Body of pancreas (tissue), 4 donors: Measurements from ENCODE around the gene PTTG1IP. TPM values are rescaled to one million over a fixed set of nuclear protein-coding genes. Genes with fewer than 3 reads are reported as not detected.

Experiments
- ATAC-seq: fragments of 150-250 bp; one replicate; pipeline ENCODE4 v1.9.1; 2016
- DNase-seq, 4 donors: peaks; one replicate each; pipeline ENCODE4 v3.0.0-alpha.2; 2019
- H3K27ac ChIP-seq, 4 donors: fragments of 200-600 bp; sonication (generic); 1 replicate in 3 of 4; 2 replicates in 1 of 4; pipeline versions ENCODE4 v1.5.1 to v1.6.1; 2016 to 2019; ENCODE audit warnings: mild to moderate bottlenecking in 1 of 4, mixed read lengths in 1 of 4, moderate library complexity in 1 of 4
- H3K27me3 ChIP-seq, 2 donors: fragments of 200-600 bp; sonication (generic); one replicate each; pipeline ENCODE4 v1.6.0; 2016; ENCODE audit warnings: mild to moderate bottlenecking in 1 of 2
- H3K36me3 ChIP-seq, 2 donors: fragments of 200-600 bp; sonication (generic); replicated peaks in 1 of 2; 2 replicates each; pipeline ENCODE4 v1.5.1; 2016; ENCODE audit warnings: low read depth in 2 of 2; ENCODE audit not compliant: insufficient read depth in 1 of 2
- H3K4me1 ChIP-seq: fragments of 200-600 bp; sonication (generic); one replicate; pipeline ENCODE4 v1.6.0; 2016
- H3K4me3 ChIP-seq, 2 donors: fragments of 200-600 bp; sonication (generic); 1 replicate in 1 of 2; 2 replicates in 1 of 2; pipeline ENCODE4 v1.5.1; 2016 to 2019
- H3K9me3 ChIP-seq, 3 donors: fragments of 200-600 bp; sonication (generic); 1 replicate in 2 of 3; 2 replicates in 1 of 3; pipeline ENCODE4 v1.5.1; 2016
- POLR2A ChIP-seq, 3 donors: fragments of 450-650 bp; IDR thresholded peaks; one replicate each; pipeline ENCODE4 v1.6.1; 2016; ENCODE audit warnings: antibody characterized with exemption in 3 of 3, mild to moderate bottlenecking in 2 of 3
- WGBS, 2 donors: methylation state at CpG; one replicate each; pipeline ENCODE4 v1.1.5; 2017; 5-methylcytosine and 5-hydroxymethylcytosine counted together
- intact Hi-C: fragments of 100-400 bp; cut with DNase I; formaldehyde crosslinking; loops from one replicate; pipeline ENCODE4 v1.15.1; 2023
- total RNA-seq, 2 donors: library from RNA; depleted of rRNA; stranded (reverse); fragments of >200 nt; gene quantifications; one replicate each; pipeline ENCODE4 v1.1.0, GENCODE V29; 2016
- TF ChIP-seq, protein P1 (sequence below), 7 experiments: fragments of 450-650 bp in 4 of 7; fragments of 200-600 bp in 3 of 7; sonication (generic) in 3 of 7; IDR thresholded peaks; one replicate each; pipeline ENCODE4 v1.5.1; 2016 to 2019; ENCODE audit warnings: antibody characterized with exemption in 7 of 7

Gene PTTG1IP
- total RNA-seq, 2 donors from 2014 or later, result 71.5 to 106 TPM

DNA sequence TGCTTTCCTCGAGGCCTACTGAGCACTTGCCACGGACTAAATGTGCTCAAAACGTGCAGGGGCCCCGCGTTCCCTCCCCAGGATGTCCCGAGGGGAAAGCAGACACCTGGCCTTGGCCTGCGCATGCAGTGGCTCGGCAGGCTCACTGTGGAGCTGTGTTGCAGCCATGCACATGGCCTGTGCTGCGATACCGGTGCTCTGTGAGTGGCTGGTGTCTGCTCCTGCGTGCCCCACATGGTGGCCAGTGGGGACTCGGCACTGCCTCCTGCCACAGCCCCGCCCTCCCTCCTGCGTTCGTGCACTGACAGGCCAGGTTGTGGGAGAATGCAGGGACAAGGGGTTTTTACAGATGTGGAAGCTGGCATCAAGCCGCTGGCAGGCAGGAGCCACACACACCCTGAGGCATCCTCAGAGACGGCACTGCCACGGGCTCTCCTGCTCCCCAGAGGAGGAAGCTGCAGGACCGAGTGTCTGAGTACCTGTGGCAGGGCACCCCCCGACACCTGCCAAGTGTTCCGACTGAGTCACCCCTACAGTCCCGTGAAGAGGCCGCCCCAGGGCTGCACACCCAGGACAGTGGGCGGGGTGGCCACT, 16.9 kb upstream of the PTTG1IP start:
- 53 to 54% methylated on average over 7 to 24 of the region's 24 CpGs for WGBS, 2 donors
- intact Hi-C loops, result no loop called here

DNA sequence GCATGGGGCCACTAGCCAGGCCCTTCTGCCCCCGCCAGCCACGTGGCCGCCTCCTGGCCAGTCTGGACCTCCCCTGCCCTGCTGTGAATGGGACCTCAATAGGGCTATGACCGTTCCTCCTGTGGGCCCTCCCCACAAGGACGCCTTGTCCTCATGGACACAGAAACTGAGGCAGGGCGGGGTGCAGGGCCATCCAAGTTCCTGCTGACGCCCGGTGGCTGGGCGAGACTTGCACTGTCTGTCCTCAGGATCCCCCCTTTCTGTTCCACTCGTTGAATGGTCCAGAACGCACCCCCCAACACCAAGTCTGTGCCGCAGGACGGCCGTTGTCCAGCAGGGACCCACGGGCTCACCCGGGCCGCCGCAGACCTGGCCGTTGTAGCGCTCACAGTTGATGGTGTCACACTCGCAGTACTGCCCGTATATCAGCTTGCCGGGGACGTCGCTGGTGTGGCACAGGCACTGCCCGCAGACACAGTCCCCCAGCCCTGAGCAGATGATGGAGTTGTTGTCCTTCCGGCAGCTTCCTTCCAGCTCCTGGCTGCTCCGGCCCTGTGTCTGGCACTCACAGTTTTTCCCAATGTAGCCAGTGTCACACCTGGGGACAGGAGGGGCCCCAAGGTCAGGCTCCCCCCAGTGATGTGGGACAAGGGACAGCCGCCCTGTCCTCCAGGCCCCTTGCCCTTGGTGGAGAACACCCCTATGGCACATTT, 16.3 kb upstream of the PTTG1IP start:
- intact Hi-C loops, result no loop called here
- 80 to 81% methylated on average over 13 to 29 of the region's 29 CpGs for WGBS, 2 donors

More for the DNA sequence above, 16.9 kb upstream of the PTTG1IP start:
- peaks cover 0 to 5% of the 10 kb centered on the region in 2 donors for H3K27me3 ChIP-seq
- H3K4me3 ChIP-seq, result no peak overlapping the region
- no peaks in the 10 kb centered on the region for H3K9me3 ChIP-seq
- H3K36me3 ChIP-seq, result no peaks in the 10 kb centered on the region
- no peak for TF ChIP-seq POLR2A (IDR thresholded peaks at IDR 0.05)
- TF ChIP-seq, protein P1, sequence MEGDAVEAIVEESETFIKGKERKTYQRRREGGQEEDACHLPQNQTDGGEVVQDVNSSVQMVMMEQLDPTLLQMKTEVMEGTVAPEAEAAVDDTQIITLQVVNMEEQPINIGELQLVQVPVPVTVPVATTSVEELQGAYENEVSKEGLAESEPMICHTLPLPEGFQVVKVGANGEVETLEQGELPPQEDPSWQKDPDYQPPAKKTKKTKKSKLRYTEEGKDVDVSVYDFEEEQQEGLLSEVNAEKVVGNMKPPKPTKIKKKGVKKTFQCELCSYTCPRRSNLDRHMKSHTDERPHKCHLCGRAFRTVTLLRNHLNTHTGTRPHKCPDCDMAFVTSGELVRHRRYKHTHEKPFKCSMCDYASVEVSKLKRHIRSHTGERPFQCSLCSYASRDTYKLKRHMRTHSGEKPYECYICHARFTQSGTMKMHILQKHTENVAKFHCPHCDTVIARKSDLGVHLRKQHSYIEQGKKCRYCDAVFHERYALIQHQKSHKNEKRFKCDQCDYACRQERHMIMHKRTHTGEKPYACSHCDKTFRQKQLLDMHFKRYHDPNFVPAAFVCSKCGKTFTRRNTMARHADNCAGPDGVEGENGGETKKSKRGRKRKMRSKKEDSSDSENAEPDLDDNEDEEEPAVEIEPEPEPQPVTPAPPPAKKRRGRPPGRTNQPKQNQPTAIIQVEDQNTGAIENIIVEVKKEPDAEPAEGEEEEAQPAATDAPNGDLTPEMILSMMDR (IDR thresholded peaks at IDR 0.05), result no peak
- DNase-seq, result no peak
- no peak for ATAC-seq
- H3K4me1 ChIP-seq, result no peaks in the 10 kb centered on the region
- H3K27ac ChIP-seq, result no peak overlapping the region

DNA sequence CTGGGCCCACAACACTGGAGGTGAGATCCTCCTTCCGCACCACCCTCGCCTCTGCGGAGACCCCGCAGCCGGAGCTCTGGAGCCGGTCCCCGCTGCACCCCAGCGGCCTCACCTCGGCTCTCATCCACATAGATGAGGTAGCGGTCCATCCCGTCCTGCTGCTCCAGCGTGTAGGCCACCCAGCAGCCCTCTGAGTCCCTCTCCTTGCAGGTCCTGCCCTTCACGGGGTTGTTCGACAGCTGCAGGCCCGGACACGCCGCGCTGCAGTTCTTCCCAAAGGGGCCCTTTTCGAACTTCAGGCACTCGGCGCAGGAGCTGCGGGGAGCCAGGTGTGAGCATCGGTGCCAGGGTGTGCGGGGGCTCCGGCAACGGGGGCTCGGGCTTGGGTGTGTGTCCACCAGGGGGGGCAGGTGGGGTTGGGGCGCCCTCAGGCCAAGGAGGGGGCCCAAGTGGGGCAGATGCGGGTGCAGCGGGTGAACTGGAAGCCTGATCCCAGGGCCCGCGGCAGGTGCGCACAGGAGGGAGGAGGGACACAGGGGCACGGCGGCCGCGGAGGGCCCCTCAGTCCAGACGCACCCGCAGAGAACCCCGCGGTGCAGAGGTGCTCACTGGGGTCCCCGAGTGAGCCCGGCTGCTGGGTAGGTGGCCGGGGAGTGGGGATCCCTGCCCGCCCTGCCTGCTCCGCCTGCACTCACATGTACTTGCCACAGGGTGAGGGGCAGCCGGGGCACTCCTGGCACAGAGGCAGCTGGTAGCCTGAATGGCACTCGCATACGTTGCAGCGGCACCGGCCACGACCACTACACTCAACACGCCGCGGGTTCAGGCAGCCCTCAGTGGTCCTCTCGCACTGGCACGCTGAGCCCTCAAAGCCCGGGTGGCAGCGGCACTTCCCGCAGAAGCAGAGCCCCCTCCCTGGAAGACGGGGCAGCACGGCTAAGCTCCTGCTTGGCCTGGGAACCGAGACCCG, 15.4 kb upstream of the PTTG1IP start:
- DNase-seq (no peak), ATAC-seq (no peak)
- Histone ChIP-seq H3K4me1 (no peaks in the 10 kb centered on the region), H3K4me3 (no peak overlapping the region), H3K27me3 (peaks cover 0 to 5% of the 10 kb centered on the region in 2 donors), H3K27ac (no peak overlapping the region), H3K9me3 (no peaks in the 10 kb centered on the region), H3K36me3 (no peaks in the 10 kb centered on the region)
- intact Hi-C loops, result no loop called here
- TF ChIP-seq POLR2A (IDR thresholded peaks at IDR 0.05), result no peak
- TF ChIP-seq, protein P1 (IDR thresholded peaks at IDR 0.05), result no peak
- 74 to 87% methylated on average over 22 to 56 of the region's 64 CpGs for WGBS, 2 donors

More for the DNA sequence above, 16.3 kb upstream of the PTTG1IP start:
- no peak overlapping the region for H3K27ac ChIP-seq
- TF ChIP-seq, protein P1 (IDR thresholded peaks at IDR 0.05), result no peak
- TF ChIP-seq POLR2A (IDR thresholded peaks at IDR 0.05), result no peak
- peaks cover 0 to 5% of the 10 kb centered on the region in 2 donors for H3K27me3 ChIP-seq
- DNase-seq (no peak), ATAC-seq (no peak)
- H3K36me3 ChIP-seq, result no peaks in the 10 kb centered on the region
- no peaks in the 10 kb centered on the region for H3K4me1 ChIP-seq
- H3K4me3 ChIP-seq, result no peak overlapping the region
- no peaks in the 10 kb centered on the region for H3K9me3 ChIP-seq

DNA sequence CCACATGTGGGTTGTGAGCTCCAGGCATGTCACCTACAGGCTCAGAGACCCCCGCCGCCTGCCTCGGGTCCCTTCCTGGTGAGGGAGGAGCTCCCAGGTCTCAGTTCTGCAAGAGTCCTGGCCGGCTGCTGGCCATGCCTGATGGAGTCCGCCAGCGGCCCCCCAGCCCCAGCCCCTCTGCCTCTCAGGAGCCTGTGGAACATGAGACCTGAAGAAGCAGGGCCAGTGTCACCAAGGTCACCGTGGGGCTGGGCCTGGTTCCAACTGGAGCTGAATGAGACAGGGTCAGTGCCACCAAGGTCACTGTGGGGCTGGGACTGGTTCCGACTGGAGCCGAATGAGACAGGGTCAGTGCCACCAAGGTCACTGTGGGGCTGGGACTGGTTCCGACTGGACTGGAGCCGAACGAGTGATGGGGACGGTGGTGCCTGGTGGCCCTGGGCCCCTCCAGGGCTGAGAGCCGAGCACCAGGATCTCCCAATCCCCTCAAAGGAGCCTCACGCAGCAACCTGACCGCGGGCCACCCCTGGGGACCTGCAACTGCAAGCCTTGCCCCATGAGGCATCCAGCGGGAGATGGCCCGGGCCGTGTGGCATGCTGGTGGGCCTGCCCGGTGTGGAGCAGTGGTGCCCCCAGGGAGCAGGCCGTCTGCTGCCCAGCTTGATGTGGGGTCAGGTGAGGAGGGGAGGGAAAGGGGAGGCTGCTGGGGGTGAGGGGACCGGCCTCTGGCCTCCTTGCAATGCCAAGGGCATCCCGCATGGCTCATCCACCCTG, 14.5 kb upstream of the PTTG1IP start:
- Histone ChIP-seq H3K27me3 (peaks cover 0 to 5% of the 10 kb centered on the region in 2 donors), H3K4me3 (no peak overlapping the region), H3K36me3 (no peaks in the 10 kb centered on the region), H3K27ac (no peak overlapping the region), H3K9me3 (no peaks in the 10 kb centered on the region), H3K4me1 (no peaks in the 10 kb centered on the region)
- no peak for TF ChIP-seq POLR2A (IDR thresholded peaks at IDR 0.05)
- TF ChIP-seq, protein P1 (IDR thresholded peaks at IDR 0.05), result no peak
- intact Hi-C loops, result no loop called here
- no peak for DNase-seq
- 68% methylated on average over 23 of the region's 24 CpGs; no CpG with 5 or more reads in 1 of the 2 donors for WGBS, 2 donors
- no peak for ATAC-seq
